ENCODE data around the gene SMURF2. TPM values are rescaled to one million over a fixed set of nuclear protein-coding genes. Genes with fewer than 3 reads are reported as not detected.
A peak's percentile ranks its signal among the peaks of the same experiment; 100 is the strongest.

The SMURF2 gene
- total RNA-seq, 1 experiment from 2014 or later: 23.0 TPM

DNA sequence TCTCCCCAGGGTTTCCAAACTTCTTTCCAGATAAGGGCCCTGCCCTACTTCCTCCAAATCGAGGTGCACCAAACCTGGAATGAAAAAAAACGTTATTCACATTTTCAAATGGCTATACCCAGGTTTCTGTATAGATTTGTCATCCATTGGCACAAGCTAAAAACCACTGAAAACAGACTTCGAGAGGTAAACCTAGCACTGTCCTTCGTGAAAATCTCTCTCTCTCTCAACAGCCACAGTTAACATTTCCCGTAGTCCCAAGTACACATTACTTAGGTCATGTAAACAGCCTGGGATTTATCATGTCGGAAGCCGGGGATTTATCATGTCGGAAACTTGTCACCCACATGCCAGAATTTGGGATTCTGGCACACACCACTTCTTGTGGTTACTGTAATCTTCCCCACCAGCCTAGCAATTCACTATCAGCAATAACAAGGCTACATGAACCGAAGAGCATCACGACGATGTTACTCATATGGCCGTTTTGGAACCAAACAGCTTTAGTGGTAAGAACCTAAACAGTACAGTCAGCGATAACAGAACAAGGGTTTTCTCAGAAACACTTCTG, 157.3 kb downstream of the SMURF2 start (continued):
- TF ChIP-seq, protein P1, sequence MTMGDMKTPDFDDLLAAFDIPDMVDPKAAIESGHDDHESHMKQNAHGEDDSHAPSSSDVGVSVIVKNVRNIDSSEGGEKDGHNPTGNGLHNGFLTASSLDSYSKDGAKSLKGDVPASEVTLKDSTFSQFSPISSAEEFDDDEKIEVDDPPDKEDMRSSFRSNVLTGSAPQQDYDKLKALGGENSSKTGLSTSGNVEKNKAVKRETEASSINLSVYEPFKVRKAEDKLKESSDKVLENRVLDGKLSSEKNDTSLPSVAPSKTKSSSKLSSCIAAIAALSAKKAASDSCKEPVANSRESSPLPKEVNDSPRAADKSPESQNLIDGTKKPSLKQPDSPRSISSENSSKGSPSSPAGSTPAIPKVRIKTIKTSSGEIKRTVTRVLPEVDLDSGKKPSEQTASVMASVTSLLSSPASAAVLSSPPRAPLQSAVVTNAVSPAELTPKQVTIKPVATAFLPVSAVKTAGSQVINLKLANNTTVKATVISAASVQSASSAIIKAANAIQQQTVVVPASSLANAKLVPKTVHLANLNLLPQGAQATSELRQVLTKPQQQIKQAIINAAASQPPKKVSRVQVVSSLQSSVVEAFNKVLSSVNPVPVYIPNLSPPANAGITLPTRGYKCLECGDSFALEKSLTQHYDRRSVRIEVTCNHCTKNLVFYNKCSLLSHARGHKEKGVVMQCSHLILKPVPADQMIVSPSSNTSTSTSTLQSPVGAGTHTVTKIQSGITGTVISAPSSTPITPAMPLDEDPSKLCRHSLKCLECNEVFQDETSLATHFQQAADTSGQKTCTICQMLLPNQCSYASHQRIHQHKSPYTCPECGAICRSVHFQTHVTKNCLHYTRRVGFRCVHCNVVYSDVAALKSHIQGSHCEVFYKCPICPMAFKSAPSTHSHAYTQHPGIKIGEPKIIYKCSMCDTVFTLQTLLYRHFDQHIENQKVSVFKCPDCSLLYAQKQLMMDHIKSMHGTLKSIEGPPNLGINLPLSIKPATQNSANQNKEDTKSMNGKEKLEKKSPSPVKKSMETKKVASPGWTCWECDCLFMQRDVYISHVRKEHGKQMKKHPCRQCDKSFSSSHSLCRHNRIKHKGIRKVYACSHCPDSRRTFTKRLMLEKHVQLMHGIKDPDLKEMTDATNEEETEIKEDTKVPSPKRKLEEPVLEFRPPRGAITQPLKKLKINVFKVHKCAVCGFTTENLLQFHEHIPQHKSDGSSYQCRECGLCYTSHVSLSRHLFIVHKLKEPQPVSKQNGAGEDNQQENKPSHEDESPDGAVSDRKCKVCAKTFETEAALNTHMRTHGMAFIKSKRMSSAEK (CRISPR knock-in tag; IDR thresholded peaks at IDR 0.05; ENCODE audit: borderline replicate concordance): no peak
- no peak for TF ChIP-seq OVOL2 (CRISPR knock-in tag; IDR thresholded peaks at IDR 0.05; ENCODE audit: borderline replicate concordance)

DNA sequence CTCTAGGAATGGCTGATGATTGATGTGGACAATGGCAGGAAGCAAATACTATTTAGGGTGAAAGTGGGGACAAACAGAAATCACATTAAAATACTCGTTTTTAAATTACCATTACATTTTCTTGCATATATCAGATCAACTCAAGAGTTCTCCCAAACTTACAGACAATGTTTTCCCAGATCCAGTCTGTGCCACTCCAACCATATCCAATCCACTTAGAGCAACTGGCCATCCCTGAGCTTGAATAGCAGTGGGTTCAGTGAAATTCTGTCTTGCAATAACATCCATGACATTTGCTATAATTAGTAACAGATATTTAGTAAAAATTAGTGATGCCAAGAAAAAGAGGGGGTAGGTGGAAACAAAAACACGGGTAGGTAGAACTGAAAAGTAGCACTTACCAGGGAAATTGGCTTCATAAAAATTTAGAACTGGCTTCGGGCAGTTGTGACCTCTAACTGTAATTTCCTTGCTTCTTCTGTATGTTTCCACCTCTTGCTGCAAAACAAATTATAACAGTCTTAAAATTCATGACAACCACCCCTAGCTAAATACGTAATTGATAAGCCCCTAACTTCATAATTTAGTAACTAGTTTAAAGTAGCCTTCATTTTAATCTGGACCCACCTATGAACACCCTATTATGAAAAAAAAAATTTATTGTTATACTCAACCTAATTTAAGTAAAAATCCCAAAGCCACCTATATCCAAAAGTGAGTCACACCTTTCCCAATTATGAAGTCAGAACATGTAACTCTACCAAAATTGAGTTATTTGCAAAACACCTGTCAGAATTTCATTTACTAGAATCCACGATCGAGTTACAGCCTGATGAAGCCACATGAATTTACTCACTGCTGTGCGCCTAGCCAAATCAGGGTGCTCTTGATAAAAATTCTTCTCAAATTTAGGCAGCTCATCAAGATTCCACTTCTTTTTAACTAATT, 158.0 kb downstream of the SMURF2 start:
- DNase-seq (ENCODE audit: low spot score): no peak
- peaks cover 59% of the 10 kb centered on the region for H3K4me1 Mint-ChIP-seq
- ChIA-PET CTCF (interaction anchor here (1.5 kb wide), 1 partner anchor 7 kb away, joined by 10 read pairs; the partner anchor contains the start of gene POLG2), POLR2A (interaction anchor here (1.9 to 3.3 kb wide), 2 partner anchors 8 to 84 kb away, joined by 7 to 53 read pairs; partner anchors contain the start of gene POLG2)
- peaks cover 77% of the 10 kb centered on the region for H3K36me3 Mint-ChIP-seq
- peak overlapping the region; percentile 98 for H3K4me3 Mint-ChIP-seq
- TF ChIP-seq IRF2 (CRISPR knock-in tag; IDR thresholded peaks at IDR 0.05; ENCODE audit: borderline replicate concordance, low read depth): no peak
- TF ChIP-seq, protein P2, sequence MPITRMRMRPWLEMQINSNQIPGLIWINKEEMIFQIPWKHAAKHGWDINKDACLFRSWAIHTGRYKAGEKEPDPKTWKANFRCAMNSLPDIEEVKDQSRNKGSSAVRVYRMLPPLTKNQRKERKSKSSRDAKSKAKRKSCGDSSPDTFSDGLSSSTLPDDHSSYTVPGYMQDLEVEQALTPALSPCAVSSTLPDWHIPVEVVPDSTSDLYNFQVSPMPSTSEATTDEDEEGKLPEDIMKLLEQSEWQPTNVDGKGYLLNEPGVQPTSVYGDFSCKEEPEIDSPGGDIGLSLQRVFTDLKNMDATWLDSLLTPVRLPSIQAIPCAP (CRISPR knock-in tag; IDR thresholded peaks at IDR 0.05): no peak
- TF ChIP-seq, protein P3, sequence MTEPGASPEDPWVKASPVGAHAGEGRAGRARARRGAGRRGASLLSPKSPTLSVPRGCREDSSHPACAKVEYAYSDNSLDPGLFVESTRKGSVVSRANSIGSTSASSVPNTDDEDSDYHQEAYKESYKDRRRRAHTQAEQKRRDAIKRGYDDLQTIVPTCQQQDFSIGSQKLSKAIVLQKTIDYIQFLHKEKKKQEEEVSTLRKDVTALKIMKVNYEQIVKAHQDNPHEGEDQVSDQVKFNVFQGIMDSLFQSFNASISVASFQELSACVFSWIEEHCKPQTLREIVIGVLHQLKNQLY (CRISPR knock-in tag; IDR thresholded peaks at IDR 0.05): no peak
- TF ChIP-seq, protein P4, sequence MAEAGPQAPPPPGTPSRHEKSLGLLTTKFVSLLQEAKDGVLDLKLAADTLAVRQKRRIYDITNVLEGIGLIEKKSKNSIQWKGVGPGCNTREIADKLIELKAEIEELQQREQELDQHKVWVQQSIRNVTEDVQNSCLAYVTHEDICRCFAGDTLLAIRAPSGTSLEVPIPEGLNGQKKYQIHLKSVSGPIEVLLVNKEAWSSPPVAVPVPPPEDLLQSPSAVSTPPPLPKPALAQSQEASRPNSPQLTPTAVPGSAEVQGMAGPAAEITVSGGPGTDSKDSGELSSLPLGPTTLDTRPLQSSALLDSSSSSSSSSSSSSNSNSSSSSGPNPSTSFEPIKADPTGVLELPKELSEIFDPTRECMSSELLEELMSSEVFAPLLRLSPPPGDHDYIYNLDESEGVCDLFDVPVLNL (CRISPR knock-in tag; IDR thresholded peaks at IDR 0.05; ENCODE audit: borderline replicate concordance, low read depth): no peak
- TF ChIP-seq NR1H2 (CRISPR knock-in tag; IDR thresholded peaks at IDR 0.05): no peak
- no peak for TF ChIP-seq ZNF317 (CRISPR knock-in tag; IDR thresholded peaks at IDR 0.05; ENCODE audit: borderline replicate concordance, low read depth)
- TF ChIP-seq TP53 (CRISPR knock-in tag; IDR thresholded peaks at IDR 0.05): no peak
- TF ChIP-seq, protein P5, sequence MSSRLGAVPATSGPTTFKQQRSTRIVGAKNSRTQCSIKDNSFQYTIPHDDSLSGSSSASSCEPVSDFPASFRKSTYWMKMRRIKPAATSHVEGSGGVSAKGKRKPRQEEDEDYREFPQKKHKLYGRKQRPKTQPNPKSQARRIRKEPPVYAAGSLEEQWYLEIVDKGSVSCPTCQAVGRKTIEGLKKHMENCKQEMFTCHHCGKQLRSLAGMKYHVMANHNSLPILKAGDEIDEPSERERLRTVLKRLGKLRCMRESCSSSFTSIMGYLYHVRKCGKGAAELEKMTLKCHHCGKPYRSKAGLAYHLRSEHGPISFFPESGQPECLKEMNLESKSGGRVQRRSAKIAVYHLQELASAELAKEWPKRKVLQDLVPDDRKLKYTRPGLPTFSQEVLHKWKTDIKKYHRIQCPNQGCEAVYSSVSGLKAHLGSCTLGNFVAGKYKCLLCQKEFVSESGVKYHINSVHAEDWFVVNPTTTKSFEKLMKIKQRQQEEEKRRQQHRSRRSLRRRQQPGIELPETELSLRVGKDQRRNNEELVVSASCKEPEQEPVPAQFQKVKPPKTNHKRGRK (CRISPR knock-in tag; IDR thresholded peaks at IDR 0.05; ENCODE audit: borderline replicate concordance): no peak
- TF ChIP-seq, protein P6, sequence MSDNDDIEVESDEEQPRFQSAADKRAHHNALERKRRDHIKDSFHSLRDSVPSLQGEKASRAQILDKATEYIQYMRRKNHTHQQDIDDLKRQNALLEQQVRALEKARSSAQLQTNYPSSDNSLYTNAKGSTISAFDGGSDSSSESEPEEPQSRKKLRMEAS (CRISPR knock-in tag; IDR thresholded peaks at IDR 0.05): no peak
- TF ChIP-seq, protein P1 (CRISPR knock-in tag; IDR thresholded peaks at IDR 0.05; ENCODE audit: borderline replicate concordance): no peak
- TF ChIP-seq KAT7 (CRISPR knock-in tag; IDR thresholded peaks at IDR 0.05; ENCODE audit: borderline replicate concordance): no peak
- no peak for TF ChIP-seq MYBL2 (CRISPR knock-in tag; IDR thresholded peaks at IDR 0.05)
- no peak for TF ChIP-seq CBFB (CRISPR knock-in tag; IDR thresholded peaks at IDR 0.05; ENCODE audit: low read depth)
- no peak for TF ChIP-seq TCF7 (CRISPR knock-in tag; IDR thresholded peaks at IDR 0.05; ENCODE audit: low read depth)
- no peak for TF ChIP-seq MXD4 (CRISPR knock-in tag; IDR thresholded peaks at IDR 0.05; ENCODE audit: borderline replicate concordance)
- TF ChIP-seq, protein P7, sequence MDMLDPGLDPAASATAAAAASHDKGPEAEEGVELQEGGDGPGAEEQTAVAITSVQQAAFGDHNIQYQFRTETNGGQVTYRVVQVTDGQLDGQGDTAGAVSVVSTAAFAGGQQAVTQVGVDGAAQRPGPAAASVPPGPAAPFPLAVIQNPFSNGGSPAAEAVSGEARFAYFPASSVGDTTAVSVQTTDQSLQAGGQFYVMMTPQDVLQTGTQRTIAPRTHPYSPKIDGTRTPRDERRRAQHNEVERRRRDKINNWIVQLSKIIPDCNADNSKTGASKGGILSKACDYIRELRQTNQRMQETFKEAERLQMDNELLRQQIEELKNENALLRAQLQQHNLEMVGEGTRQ (CRISPR knock-in tag; IDR thresholded peaks at IDR 0.05): no peak
- no peak for TF ChIP-seq SOX15 (CRISPR knock-in tag; IDR thresholded peaks at IDR 0.05)
- peak overlapping the region; percentile 96 for H3K27ac Mint-ChIP-seq
- no peak for ATAC-seq
- H3K9me3 Mint-ChIP-seq: no peaks in the 10 kb centered on the region
- no peaks in the 10 kb centered on the region; the same call in 1 of the 2 replicates for H3K27me3 Mint-ChIP-seq (ENCODE audit: low read depth)

Data from WTC11 (cell line).